ENCODE data around the gene RALGPS1. TPM values are rescaled to one million over a fixed set of nuclear protein-coding genes. Genes with fewer than 3 reads are reported as not detected.
A peak's percentile ranks its signal among the peaks of the same experiment; 100 is the strongest.

The RALGPS1 gene
- total RNA-seq, 6 donors from 2014 or later, result 12.3 to 52.4 (median 17.1) TPM

DNA sequence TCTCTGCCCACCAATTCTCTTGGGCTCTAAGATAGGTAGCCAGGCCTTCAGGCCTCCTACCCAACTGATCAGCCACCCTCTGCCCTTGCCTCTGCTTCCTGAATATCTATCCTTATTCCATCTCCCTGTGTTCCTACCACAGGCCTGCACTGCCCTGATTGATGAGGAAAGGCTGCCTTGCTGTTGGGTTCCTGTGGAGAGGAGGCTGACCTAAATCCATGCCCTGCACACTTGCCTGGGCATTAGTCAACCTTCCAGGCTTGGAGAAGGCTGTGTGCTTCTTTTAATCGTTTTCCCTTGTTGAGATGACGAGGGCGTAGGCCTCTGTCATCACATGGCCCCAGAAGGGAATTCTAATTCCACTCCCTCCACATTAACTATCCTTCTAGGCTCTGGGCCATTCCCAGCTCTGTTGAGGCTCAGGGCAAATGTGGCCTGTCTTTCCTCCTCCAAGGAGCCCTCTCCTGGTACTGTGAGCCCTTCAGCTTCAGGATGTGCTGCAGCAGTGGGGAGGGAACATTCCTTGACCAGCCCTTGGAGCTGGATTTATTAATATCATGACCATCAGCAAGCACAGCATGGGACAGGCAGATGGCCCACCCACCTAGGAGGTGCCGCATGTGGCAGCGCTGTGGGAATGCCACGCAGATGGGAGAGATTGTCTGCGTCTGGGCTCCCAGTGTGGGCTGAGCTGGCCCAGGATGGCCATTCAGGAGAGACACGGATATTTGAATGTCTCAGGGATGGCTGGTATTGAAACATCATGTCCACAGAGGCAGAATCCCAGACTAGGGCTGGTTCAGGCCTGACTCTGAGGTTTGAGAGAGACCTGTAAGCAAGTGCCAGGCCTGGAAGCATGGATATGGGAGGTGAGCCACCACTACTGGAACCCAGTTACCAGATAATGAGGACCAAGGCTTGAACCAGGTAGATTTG, 166.9 kb downstream of the RALGPS1 start:
- DNase-seq (no peak), ATAC-seq (ENCODE audit: low FRiP score in 2 of 2) (peak in 1 of 2 donors; percentile 61)
- TF ChIP-seq POLR2A (IDR thresholded peaks at IDR 0.05) (no peak), EP300 (IDR thresholded peaks at IDR 0.05) (no peak), POLR2AphosphoS5 (IDR thresholded peaks at IDR 0.05) (no peak)
- TF ChIP-seq, protein P1, sequence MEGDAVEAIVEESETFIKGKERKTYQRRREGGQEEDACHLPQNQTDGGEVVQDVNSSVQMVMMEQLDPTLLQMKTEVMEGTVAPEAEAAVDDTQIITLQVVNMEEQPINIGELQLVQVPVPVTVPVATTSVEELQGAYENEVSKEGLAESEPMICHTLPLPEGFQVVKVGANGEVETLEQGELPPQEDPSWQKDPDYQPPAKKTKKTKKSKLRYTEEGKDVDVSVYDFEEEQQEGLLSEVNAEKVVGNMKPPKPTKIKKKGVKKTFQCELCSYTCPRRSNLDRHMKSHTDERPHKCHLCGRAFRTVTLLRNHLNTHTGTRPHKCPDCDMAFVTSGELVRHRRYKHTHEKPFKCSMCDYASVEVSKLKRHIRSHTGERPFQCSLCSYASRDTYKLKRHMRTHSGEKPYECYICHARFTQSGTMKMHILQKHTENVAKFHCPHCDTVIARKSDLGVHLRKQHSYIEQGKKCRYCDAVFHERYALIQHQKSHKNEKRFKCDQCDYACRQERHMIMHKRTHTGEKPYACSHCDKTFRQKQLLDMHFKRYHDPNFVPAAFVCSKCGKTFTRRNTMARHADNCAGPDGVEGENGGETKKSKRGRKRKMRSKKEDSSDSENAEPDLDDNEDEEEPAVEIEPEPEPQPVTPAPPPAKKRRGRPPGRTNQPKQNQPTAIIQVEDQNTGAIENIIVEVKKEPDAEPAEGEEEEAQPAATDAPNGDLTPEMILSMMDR (IDR thresholded peaks at IDR 0.05), result no peak
- Histone ChIP-seq H3K9me3 (no peaks in the 10 kb centered on the region), H3K27me3 (no peaks in the 10 kb centered on the region), H3K4me1 (peaks cover 0 to 13% (median 5%) of the 10 kb centered on the region in 4 donors), H3K36me3 (no peaks in the 10 kb centered on the region), H3K27ac (no peak overlapping the region), H3K4me3 (no peak overlapping the region)
- WGBS, 2 donors, result 95% methylated on average over 8 of the region's 8 CpGs

DNA sequence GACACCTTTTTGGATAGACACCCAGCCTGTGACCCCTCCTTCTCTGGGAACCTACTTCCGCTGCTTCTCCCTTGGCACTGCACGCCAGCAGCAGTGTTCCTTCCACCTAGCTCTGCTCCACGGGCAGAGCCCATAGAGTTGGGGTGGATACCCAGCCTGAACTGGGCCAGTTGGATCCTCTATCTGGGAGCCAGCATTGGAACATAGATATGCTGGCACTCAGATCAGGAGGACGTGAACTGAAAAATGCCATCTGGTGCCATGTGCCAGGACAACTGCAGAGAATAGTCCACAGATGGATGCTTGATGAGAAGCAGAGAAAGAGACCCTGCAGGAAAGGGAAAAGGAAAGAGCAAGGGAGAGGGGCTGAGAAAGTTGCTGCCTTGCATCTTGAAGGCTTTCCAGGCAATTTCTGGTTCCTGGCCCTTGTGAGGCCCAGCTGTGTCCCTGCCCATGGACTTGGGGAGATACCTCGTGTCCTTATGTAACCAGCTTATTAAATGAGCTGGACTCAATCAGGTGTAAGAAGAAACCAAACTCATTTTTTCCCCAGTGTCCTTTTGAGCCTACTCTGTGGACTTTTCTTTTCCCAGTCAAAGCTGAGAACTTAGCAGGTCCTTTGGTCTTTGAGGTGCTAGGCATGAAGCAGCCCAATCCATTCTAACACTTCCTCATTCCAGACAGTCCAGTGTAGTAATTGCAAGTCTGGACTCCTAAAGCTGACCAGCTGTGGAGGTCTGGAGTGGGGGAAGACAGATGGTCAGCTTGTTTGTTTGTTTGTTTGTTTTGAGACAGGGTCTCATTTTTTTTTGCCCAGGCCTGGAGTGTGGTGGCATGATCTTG, 168.8 kb downstream of the RALGPS1 start:
- Histone ChIP-seq H3K27me3 (no peaks in the 10 kb centered on the region), H3K9me3 (no peaks in the 10 kb centered on the region), H3K4me1 (peaks cover 0 to 5% (median 1%) of the 10 kb centered on the region in 4 donors), H3K27ac (no peak overlapping the region), H3K36me3 (peaks cover 0 to 15% (median 0%) of the 10 kb centered on the region in 4 donors), H3K4me3 (no peak overlapping the region)
- DNase-seq (no peak), ATAC-seq (ENCODE audit: low FRiP score in 2 of 2) (no peak)
- TF ChIP-seq, protein P1 (IDR thresholded peaks at IDR 0.05), result no peak
- no peak for TF ChIP-seq EP300 (IDR thresholded peaks at IDR 0.05)
- no peak for TF ChIP-seq POLR2A (IDR thresholded peaks at IDR 0.05)
- no peak for TF ChIP-seq POLR2AphosphoS5 (IDR thresholded peaks at IDR 0.05)
- 67 to 87% methylated on average over 5 of the region's 5 CpGs for WGBS, 2 donors

DNA sequence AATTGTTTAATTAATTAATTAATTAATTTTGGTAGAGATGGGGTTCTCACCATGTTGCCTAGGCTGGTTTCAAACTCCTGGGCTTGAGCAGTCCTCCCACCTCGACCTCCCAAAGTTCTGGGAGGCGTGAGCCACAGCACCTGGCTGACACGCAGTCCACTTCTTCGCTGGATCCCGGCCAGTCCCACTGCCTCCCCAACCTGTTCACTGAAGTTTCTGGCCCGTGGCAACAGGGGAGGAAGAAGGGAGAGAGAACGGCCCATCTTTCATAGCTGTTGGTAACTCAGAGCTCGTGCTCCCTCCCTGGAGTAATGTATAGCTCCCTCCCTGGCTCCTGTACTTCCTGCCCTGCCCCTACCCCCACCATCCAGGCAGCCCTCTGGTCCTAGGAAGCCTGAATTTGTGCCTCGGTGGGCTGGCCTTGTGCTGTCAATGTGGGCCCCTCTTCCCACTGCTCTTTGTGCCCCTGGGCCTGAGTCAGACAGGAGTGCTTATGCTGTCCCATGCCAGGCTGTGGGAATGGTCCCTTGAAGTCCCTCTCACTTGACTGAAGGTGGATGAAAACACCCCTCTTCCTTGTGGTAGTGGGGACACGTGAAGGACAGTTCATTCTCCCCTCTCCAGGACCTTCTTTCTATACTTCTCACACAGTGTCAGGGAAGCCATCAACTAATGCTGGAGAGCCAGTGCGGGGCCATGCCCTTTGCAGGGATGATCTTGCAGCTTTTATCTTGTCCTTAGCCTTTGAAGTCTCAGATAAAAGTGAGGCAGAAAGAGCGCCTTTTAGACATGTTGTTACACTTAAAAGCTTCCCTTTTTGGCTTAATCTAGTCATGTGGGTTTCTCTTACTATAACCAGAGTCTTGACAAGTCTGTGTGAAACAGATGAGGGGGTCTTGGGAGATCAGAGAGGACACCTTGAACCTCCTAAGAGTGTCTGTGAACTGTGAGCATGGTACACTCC, 169.8 kb downstream of the RALGPS1 start:
- Histone ChIP-seq H3K27me3 (no peaks in the 10 kb centered on the region), H3K27ac (no peak overlapping the region), H3K36me3 (peaks cover 0 to 21% (median 0%) of the 10 kb centered on the region in 4 donors), H3K9me3 (no peaks in the 10 kb centered on the region), H3K4me1 (peaks cover 0 to 5% (median 1%) of the 10 kb centered on the region in 4 donors), H3K4me3 (no peak overlapping the region)
- ATAC-seq (ENCODE audit: low FRiP score in 2 of 2) (no peak), DNase-seq (no peak)
- WGBS, 2 donors, result 93 to 95% methylated on average over 12 of the region's 12 CpGs
- TF ChIP-seq POLR2AphosphoS5 (IDR thresholded peaks at IDR 0.05) (no peak), POLR2A (IDR thresholded peaks at IDR 0.05) (no peak), EP300 (IDR thresholded peaks at IDR 0.05) (no peak)
- TF ChIP-seq, protein P1 (IDR thresholded peaks at IDR 0.05), result no peak

- Histone ChIP-seq H3K9me3 (no peaks in the 10 kb centered on the region), H3K4me1 (peaks cover 0 to 5% (median 1%) of the 10 kb centered on the region in 4 donors), H3K36me3 (peaks cover 0 to 22% (median 0%) of the 10 kb centered on the region in 4 donors), H3K27me3 (no peaks in the 10 kb centered on the region), H3K4me3 (no peak overlapping the region), H3K27ac (no peak overlapping the region)
- WGBS, 2 donors, result 96 to 100% methylated on average over 2 of the region's 2 CpGs
- ATAC-seq (ENCODE audit: low FRiP score in 2 of 2) (no peak), DNase-seq (no peak)
- TF ChIP-seq POLR2A (IDR thresholded peaks at IDR 0.05) (no peak), EP300 (IDR thresholded peaks at IDR 0.05) (no peak), POLR2AphosphoS5 (IDR thresholded peaks at IDR 0.05) (no peak)
- TF ChIP-seq, protein P1 (IDR thresholded peaks at IDR 0.05), result no peak
These were observed 170.6 kb downstream of the RALGPS1 start for GRCh38 chr9:127085186-127085585.
